HCT116 (cell line): ENCODE data around the gene TMEM184B. TPM values are rescaled to one million over a fixed set of nuclear protein-coding genes. Genes with fewer than 3 reads are reported as not detected.

Experiments
- ATAC-seq: fragments of 200-7000 bp; cut with Tn5 transposase; 2 replicates; pipeline ENCODE4 v1.9.1; 2020; ENCODE audit warnings: mild to moderate bottlenecking, moderate library complexity
- BruUV-seq: library from RNA; stranded (reverse); fragments of 400-500 nt; replicated peaks from 2 replicates; lab custom pipeline; 2021; lab: Mats Ljungman, UMichigan
- CTCF ChIA-PET: fragments of 300-600 bp; sonication (Branson Sonifier 250); formaldehyde crosslinking; loops from one replicate; lab custom pipeline; 2021; ENCODE audit warnings: antibody characterized with exemption; lab: Charles Lee
- POLR2A ChIA-PET: fragments of 300-600, 350-600 bp; sonication (Branson Sonifier 250); formaldehyde crosslinking; loops from one replicate; lab custom pipeline; 2021; ENCODE audit warnings: antibody characterized with exemption; lab: Charles Lee
- RAD21 ChIA-PET, 2 experiments: fragments of 300-600 bp; sonication (Branson Sonifier 250); formaldehyde crosslinking; loops; one replicate each; lab custom pipeline; 2023; ENCODE audit warnings: low total read pairs in 2 of 2; ENCODE audit not compliant: uncharacterized antibody in 2 of 2, unreplicated experiment in 2 of 2, low non-redundant PET in 1 of 2; lab: Charles Lee
- DNase-seq: peaks from one replicate; pipeline ENCODE4 v3.0.0-alpha.2; 2010; ENCODE audit warnings: low read depth, low spot score
- H2AFZ ChIP-seq: fragments of 200-600 bp; shearing (Covaris generic), sonication (generic); 2 replicates; pipeline ENCODE4 v1.6.1; 2017; ENCODE audit warnings: low read depth, mixed run types, mixed read lengths, antibody characterized with exemption, low read length; ENCODE audit not compliant: poor library complexity, severe bottlenecking
- H3K27ac ChIP-seq: 2 replicates; pipeline ENCODE4 v1.5.1; 2012; ENCODE audit warnings: low read depth, low read length
- H3K27me3 ChIP-seq: fragments of 200-600 bp; sonication (generic); 2 replicates; pipeline ENCODE4 v1.6.1; 2016; ENCODE audit warnings: mixed run types, low read length, mixed read lengths; ENCODE audit not compliant: insufficient read depth
- H3K36me3 ChIP-seq, 2 experiments: fragments of 200-500 bp in 1 of 2; fragments of 200-600 bp in 1 of 2; sonication (Bioruptor generic) in 1 of 2; sonication (generic) in 1 of 2; 2 replicates each; pipeline versions ENCODE4 v1.5.1 to v1.6.1; 2014 to 2016; ENCODE audit warnings: low read length in 2 of 2, inconsistent platforms in 1 of 2, mixed read lengths in 1 of 2, mixed run types in 1 of 2; ENCODE audit not compliant: insufficient read depth in 2 of 2, control insufficient read depth in 1 of 2
- H3K4me1 ChIP-seq, 2 experiments: fragments of 200-600 bp in 1 of 2; sonication (generic) in 1 of 2; 2 replicates each; pipeline versions ENCODE4 v1.5.1 to v1.6.1; 2012 to 2017; ENCODE audit warnings: low read length in 2 of 2, inconsistent platforms in 1 of 2, mild to moderate bottlenecking in 1 of 2, mixed read lengths in 1 of 2, mixed run types in 1 of 2, moderate library complexity in 1 of 2; ENCODE audit not compliant: insufficient read depth in 2 of 2, control insufficient read depth in 1 of 2
- H3K4me2 ChIP-seq: fragments of 200-600 bp; sonication (generic); 2 replicates; pipeline ENCODE4 v1.6.1; 2017; ENCODE audit warnings: mixed run types, low read length, mixed read lengths
- H3K4me3 ChIP-seq, 2 experiments: fragments of 200-600 bp in 1 of 2; sonication (generic) in 1 of 2; replicated peaks in 1 of 2; 2 replicates each; pipeline ENCODE4 v1.5.1; 2011 to 2016; ENCODE audit warnings: low read length in 2 of 2, control low read depth in 1 of 2, low read depth in 1 of 2, mild to moderate bottlenecking in 1 of 2, mixed read lengths in 1 of 2, mixed run types in 1 of 2
- H3K79me2 ChIP-seq: fragments of 200-600 bp; sonication (generic); 2 replicates; pipeline ENCODE4 v1.6.1; 2017; ENCODE audit warnings: mild to moderate bottlenecking, mixed run types, low read length, moderate library complexity, mixed read lengths; ENCODE audit not compliant: insufficient read depth
- H3K9ac ChIP-seq: fragments of 200-600 bp; sonication (generic); 2 replicates; pipeline ENCODE4 v1.6.1; 2016; ENCODE audit warnings: low read length, mixed read lengths
- H3K9me2 ChIP-seq: fragments of 200-600 bp; sonication (generic), shearing (Covaris generic); 2 replicates; pipeline ENCODE4 v1.6.1; 2017; ENCODE audit warnings: mixed run types, mild to moderate bottlenecking, moderate library complexity; ENCODE audit not compliant: insufficient read depth
- H3K9me3 ChIP-seq, 2 experiments: fragments of 200-500 bp in 1 of 2; fragments of 200-600 bp in 1 of 2; sonication (Bioruptor generic) in 1 of 2; sonication (generic) in 1 of 2; 2 replicates each; pipeline ENCODE4 v1.6.1; 2014 to 2017; ENCODE audit warnings: low read length in 2 of 2, mixed read lengths in 2 of 2, inconsistent platforms in 1 of 2, low read depth in 1 of 2, mild to moderate bottlenecking in 1 of 2, mixed run types in 1 of 2, moderate library complexity in 1 of 2; ENCODE audit not compliant: control insufficient read depth in 1 of 2, insufficient read depth in 1 of 2
- H4K20me1 ChIP-seq: fragments of 200-600 bp; sonication (generic), shearing (Covaris generic); 2 replicates; pipeline ENCODE4 v1.6.1; 2017; ENCODE audit warnings: mixed run types, mild to moderate bottlenecking, moderate library complexity; ENCODE audit not compliant: insufficient read depth
- ELF1 ChIP-seq: IDR thresholded peaks from 2 replicates; pipeline ENCODE4 v1.6.1; 2012; ENCODE audit warnings: low read depth, borderline replicate concordance
- POLR2AphosphoS5 ChIP-seq: IDR thresholded peaks from 2 replicates; pipeline ENCODE4 v1.6.1; 2011; ENCODE audit warnings: mild to moderate bottlenecking, low read depth, low read length, moderate library complexity
- RAD21 ChIP-seq: IDR thresholded peaks from 2 replicates; pipeline ENCODE4 v1.6.1; 2012; ENCODE audit warnings: low read depth, mild to moderate bottlenecking
- YY1 ChIP-seq: IDR thresholded peaks from 2 replicates; pipeline ENCODE4 v1.6.1; 2011; ENCODE audit warnings: low read length, low read depth, moderate library complexity, mild to moderate bottlenecking; ENCODE audit not compliant: insufficient replicate concordance; ENCODE audit errors: extremely low read depth
- ZFX ChIP-seq: fragments of 450-650 bp; IDR thresholded peaks from 2 replicates; pipeline ENCODE4 v1.6.1; 2017
- ZNF274 ChIP-seq: fragments of 200-500 bp; sonication (Bioruptor generic); IDR thresholded peaks from 2 replicates; pipeline ENCODE4 v1.6.1; 2014; ENCODE audit warnings: mild to moderate bottlenecking, low read depth, low read length, inconsistent platforms
- intact Hi-C: fragments of 100-400 bp; cut with micrococcal nuclease; formaldehyde crosslinking; loops from 2 replicates; pipeline ENCODE4 v1.10.0; 2022
- total RNA-seq: library from RNA; stranded (reverse); gene quantifications from one replicate; pipeline ENCODE4 v1.2.1, GENCODE V29; 2021; ENCODE audit not compliant: unreplicated experiment
- TF ChIP-seq, protein P1 (sequence below): IDR thresholded peaks from 2 replicates; pipeline ENCODE4 v1.6.1; 2011; ENCODE audit warnings: mild to moderate bottlenecking, low read length, moderate library complexity; ENCODE audit not compliant: insufficient replicate concordance; ENCODE audit errors: extremely low read depth
- TF ChIP-seq, protein P2 (sequence below): IDR thresholded peaks from 2 replicates; pipeline ENCODE4 v1.6.1; 2012; ENCODE audit warnings: low read depth
- TF ChIP-seq, protein P3 (sequence below), 3 experiments: fragments of 200-600 bp in 1 of 3; sonication (generic) in 1 of 3; IDR thresholded peaks in 2 of 3; conservative IDR thresholded peaks in 1 of 3; 2 replicates each; pipeline ENCODE4 v1.5.1; 2012 to 2017; ENCODE audit warnings: low read depth in 2 of 3, low read length in 2 of 3, antibody characterized with exemption in 1 of 3, borderline replicate concordance in 1 of 3, control low read depth in 1 of 3, mild to moderate bottlenecking in 1 of 3, mixed read lengths in 1 of 3, mixed run types in 1 of 3, moderate library complexity in 1 of 3; ENCODE audit not compliant: insufficient read depth in 1 of 3

Gene TMEM184B
- total RNA-seq, 1 experiment from 2014 or later: 66.0 TPM

DNA sequence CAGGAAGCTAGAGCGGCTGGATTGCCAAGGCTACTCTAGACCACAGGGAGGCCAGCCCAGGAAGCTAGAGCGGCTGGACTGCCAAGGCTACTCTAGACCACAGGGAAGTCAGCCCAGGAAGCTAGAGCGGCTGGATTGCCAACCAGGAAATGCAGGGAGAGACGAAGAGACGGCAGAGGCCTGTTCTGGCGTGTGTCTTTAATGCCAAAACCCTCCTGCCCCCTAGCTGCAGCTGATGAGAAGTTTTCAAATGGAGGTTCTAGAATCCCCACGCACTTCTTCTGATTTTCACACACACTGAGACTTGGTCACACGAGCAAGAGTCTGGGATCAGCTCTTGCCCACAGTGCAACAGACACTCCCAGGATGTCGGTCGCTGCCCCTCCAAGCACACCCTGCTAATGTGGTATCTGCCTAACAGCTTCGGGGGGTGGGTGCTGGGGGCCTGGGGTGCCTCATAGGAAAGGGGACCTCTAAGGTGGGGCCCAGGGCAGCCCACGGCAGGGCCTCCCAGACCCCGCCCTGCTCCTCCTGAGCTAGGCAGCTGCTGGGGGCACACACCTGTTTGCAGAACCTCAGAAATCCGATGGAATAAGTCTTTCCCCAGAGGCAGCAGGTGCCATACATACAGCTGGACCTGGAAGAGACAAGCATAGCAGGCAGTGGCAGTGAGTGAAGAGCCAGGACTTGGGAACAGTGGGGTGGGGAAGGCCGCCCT is 42.5 kb downstream of the TMEM184B start:
- ChIA-PET POLR2A (interaction anchor here (0.8 to 2.2 kb wide), 2 partner anchors 10 to 32 kb away, joined by 3 to 8 read pairs; no protein-coding TSS in a partner anchor), CTCF (interaction anchor here (1.0 to 2.2 kb wide), 6 partner anchors 12 to 178 kb away, joined by 3 to 12 read pairs (median 6); no protein-coding TSS in a partner anchor), RAD21 (interaction anchor here (0.7 to 1.8 kb wide), 6 partner anchors 116 to 178 kb away, joined by 3 to 5 read pairs (median 4); no protein-coding TSS in a partner anchor)
- Histone ChIP-seq H3K4me3 (no peak overlapping the region), H3K4me2 (peak overlapping the region; percentile 28; the same call in 1 of the 2 replicates), H3K36me3 (peaks cover 12 to 31% of the 10 kb centered on the region in 2 experiments; a peak in 3 of 4 replicates), H3K4me1 (peaks cover 22 to 28% of the 10 kb centered on the region in 2 experiments), H3K79me2 (no peaks in the 10 kb centered on the region), H2AFZ (no peak overlapping the region), H3K9ac (no peak overlapping the region; the same call in 1 of the 2 replicates), H3K27me3 (no peaks in the 10 kb centered on the region), H3K27ac (peak overlapping the region; percentile 60), H4K20me1 (no peaks in the 10 kb centered on the region), H3K9me2 (no peaks in the 10 kb centered on the region), H3K9me3 (no peaks in the 10 kb centered on the region)
- intact Hi-C loops: no loop called here
- no TSS peak for BruUV-seq
- ATAC-seq (peak; percentile 35), DNase-seq (no peak)
- TF ChIP-seq YY1 (no peak), ELF1 (no peak), POLR2AphosphoS5 (no peak), ZNF274 (no peak), RAD21 (peak; percentile 76), ZFX (no peak)
- TF ChIP-seq, protein P1, sequence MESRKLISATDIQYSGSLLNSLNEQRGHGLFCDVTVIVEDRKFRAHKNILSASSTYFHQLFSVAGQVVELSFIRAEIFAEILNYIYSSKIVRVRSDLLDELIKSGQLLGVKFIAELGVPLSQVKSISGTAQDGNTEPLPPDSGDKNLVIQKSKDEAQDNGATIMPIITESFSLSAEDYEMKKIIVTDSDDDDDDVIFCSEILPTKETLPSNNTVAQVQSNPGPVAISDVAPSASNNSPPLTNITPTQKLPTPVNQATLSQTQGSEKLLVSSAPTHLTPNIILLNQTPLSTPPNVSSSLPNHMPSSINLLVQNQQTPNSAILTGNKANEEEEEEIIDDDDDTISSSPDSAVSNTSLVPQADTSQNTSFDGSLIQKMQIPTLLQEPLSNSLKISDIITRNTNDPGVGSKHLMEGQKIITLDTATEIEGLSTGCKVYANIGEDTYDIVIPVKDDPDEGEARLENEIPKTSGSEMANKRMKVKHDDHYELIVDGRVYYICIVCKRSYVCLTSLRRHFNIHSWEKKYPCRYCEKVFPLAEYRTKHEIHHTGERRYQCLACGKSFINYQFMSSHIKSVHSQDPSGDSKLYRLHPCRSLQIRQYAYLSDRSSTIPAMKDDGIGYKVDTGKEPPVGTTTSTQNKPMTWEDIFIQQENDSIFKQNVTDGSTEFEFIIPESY: no peak
- TF ChIP-seq, protein P2, sequence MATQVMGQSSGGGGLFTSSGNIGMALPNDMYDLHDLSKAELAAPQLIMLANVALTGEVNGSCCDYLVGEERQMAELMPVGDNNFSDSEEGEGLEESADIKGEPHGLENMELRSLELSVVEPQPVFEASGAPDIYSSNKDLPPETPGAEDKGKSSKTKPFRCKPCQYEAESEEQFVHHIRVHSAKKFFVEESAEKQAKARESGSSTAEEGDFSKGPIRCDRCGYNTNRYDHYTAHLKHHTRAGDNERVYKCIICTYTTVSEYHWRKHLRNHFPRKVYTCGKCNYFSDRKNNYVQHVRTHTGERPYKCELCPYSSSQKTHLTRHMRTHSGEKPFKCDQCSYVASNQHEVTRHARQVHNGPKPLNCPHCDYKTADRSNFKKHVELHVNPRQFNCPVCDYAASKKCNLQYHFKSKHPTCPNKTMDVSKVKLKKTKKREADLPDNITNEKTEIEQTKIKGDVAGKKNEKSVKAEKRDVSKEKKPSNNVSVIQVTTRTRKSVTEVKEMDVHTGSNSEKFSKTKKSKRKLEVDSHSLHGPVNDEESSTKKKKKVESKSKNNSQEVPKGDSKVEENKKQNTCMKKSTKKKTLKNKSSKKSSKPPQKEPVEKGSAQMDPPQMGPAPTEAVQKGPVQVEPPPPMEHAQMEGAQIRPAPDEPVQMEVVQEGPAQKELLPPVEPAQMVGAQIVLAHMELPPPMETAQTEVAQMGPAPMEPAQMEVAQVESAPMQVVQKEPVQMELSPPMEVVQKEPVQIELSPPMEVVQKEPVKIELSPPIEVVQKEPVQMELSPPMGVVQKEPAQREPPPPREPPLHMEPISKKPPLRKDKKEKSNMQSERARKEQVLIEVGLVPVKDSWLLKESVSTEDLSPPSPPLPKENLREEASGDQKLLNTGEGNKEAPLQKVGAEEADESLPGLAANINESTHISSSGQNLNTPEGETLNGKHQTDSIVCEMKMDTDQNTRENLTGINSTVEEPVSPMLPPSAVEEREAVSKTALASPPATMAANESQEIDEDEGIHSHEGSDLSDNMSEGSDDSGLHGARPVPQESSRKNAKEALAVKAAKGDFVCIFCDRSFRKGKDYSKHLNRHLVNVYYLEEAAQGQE: no peak
- TF ChIP-seq, protein P3, sequence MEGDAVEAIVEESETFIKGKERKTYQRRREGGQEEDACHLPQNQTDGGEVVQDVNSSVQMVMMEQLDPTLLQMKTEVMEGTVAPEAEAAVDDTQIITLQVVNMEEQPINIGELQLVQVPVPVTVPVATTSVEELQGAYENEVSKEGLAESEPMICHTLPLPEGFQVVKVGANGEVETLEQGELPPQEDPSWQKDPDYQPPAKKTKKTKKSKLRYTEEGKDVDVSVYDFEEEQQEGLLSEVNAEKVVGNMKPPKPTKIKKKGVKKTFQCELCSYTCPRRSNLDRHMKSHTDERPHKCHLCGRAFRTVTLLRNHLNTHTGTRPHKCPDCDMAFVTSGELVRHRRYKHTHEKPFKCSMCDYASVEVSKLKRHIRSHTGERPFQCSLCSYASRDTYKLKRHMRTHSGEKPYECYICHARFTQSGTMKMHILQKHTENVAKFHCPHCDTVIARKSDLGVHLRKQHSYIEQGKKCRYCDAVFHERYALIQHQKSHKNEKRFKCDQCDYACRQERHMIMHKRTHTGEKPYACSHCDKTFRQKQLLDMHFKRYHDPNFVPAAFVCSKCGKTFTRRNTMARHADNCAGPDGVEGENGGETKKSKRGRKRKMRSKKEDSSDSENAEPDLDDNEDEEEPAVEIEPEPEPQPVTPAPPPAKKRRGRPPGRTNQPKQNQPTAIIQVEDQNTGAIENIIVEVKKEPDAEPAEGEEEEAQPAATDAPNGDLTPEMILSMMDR (IDR thresholded peaks at IDR 0.05 in 2 of 3, conservative IDR thresholded peaks at IDR 0.05 in 1 of 3; ENCODE audit: borderline replicate concordance in 1 of 3, insufficient read depth in 1 of 3, low read depth in 2 of 3, low read length in 2 of 3): peak; percentile 52 to 59 (median 54); a peak in 5 of 6 replicates
